ENCODE measurements around the gene TRAP1. TPM values are rescaled to one million over a fixed set of nuclear protein-coding genes. Genes with fewer than 3 reads are reported as not detected.
A peak's percentile ranks its signal among the peaks of the same experiment; 100 is the strongest.

The TRAP1 gene
- total RNA-seq, 2 donors from 2014 or later = 105 to 257 TPM

GRCh38 chr16:3748307-3748706 lies 31.0 kb upstream of the TRAP1 start:
- ATAC-seq (no peak), DNase-seq (ENCODE audit: low spot score) (no peak)
- no peaks in the 10 kb centered on the region for H3K27me3 Mint-ChIP-seq
- peaks cover 12% of the 10 kb centered on the region for H3K36me3 Mint-ChIP-seq
- H3K4me3 Mint-ChIP-seq = no peak overlapping the region
- no peak overlapping the region for H3K27ac Mint-ChIP-seq
- H3K9me3 Mint-ChIP-seq = no peaks in the 10 kb centered on the region
- peaks cover 15 to 23% of the 10 kb centered on the region in 2 donors for H3K4me1 Mint-ChIP-seq (ENCODE audit: low read depth in 2 of 2)

- Mint-ChIP-seq H3K4me1 (ENCODE audit: low read depth in 2 of 2) (peaks cover 9 to 14% of the 10 kb centered on the region in 2 donors), H3K9me3 (no peaks in the 10 kb centered on the region), H3K27me3 (no peaks in the 10 kb centered on the region), H3K36me3 (peaks cover 16% of the 10 kb centered on the region), H3K27ac (peak overlapping the region in 1 of 2 donors; percentile 17), H3K4me3 (no peak overlapping the region)
- DNase-seq (ENCODE audit: low spot score) (no peak), ATAC-seq (no peak)
Observed at GRCh38 chr16:3745751-3746355, 28.5 kb upstream of the TRAP1 start.

- Mint-ChIP-seq H3K27me3 (no peaks in the 10 kb centered on the region), H3K27ac (no peak overlapping the region), H3K36me3 (peaks cover 9% of the 10 kb centered on the region), H3K9me3 (no peaks in the 10 kb centered on the region), H3K4me3 (no peak overlapping the region), H3K4me1 (ENCODE audit: low read depth in 2 of 2) (peaks cover 0 to 5% of the 10 kb centered on the region in 2 donors)
- DNase-seq (ENCODE audit: low spot score) (no peak), ATAC-seq (no peak)
Observed at GRCh38 chr16:3744018-3744417, 26.7 kb upstream of the TRAP1 start.

GRCh38 chr16:3740934-3741333 lies 23.6 kb upstream of the TRAP1 start:
- no peaks in the 10 kb centered on the region for H3K9me3 Mint-ChIP-seq
- no peak overlapping the region for H3K4me3 Mint-ChIP-seq
- H3K27me3 Mint-ChIP-seq = no peaks in the 10 kb centered on the region
- no peak for ATAC-seq
- no peak overlapping the region for H3K27ac Mint-ChIP-seq
- DNase-seq (ENCODE audit: low spot score) = no peak
- H3K36me3 Mint-ChIP-seq = peaks cover 23% of the 10 kb centered on the region
- H3K4me1 Mint-ChIP-seq (ENCODE audit: low read depth in 2 of 2) = peaks cover 0 to 6% of the 10 kb centered on the region in 2 donors

GRCh38 chr16:3740186-3740585 lies 22.9 kb upstream of the TRAP1 start:
- H3K27ac Mint-ChIP-seq = no peak overlapping the region
- no peak for ATAC-seq
- peaks cover 25% of the 10 kb centered on the region for H3K36me3 Mint-ChIP-seq

GRCh38 chr16:3739636-3740035 lies 22.3 kb upstream of the TRAP1 start:
- H3K4me1 Mint-ChIP-seq (ENCODE audit: low read depth in 2 of 2) = peaks cover 0 to 8% of the 10 kb centered on the region in 2 donors
- peak overlapping the region in 1 of 2 donors; percentile 48 for H3K27ac Mint-ChIP-seq
- H3K27me3 Mint-ChIP-seq = no peaks in the 10 kb centered on the region
- ATAC-seq = no peak
- H3K36me3 Mint-ChIP-seq = peaks cover 25% of the 10 kb centered on the region
- no peaks in the 10 kb centered on the region for H3K9me3 Mint-ChIP-seq
- H3K4me3 Mint-ChIP-seq = no peak overlapping the region
- DNase-seq (ENCODE audit: low spot score) = no peak

More at GRCh38 chr16:3740186-3740585, 22.9 kb upstream of the TRAP1 start:
- Mint-ChIP-seq H3K4me1 (ENCODE audit: low read depth in 2 of 2) (peaks cover 0 to 8% of the 10 kb centered on the region in 2 donors), H3K4me3 (no peak overlapping the region), H3K27me3 (no peaks in the 10 kb centered on the region), H3K9me3 (no peaks in the 10 kb centered on the region)
- DNase-seq (ENCODE audit: low spot score) = no peak

- peak overlapping the region in 1 of 2 donors; percentile 35 for H3K27ac Mint-ChIP-seq
- H3K36me3 Mint-ChIP-seq = peaks cover 25% of the 10 kb centered on the region
- ATAC-seq = no peak
Observed at GRCh38 chr16:3738541-3738940, 21.2 kb upstream of the TRAP1 start.

GRCh38 chr16:3738128-3738527 lies 20.8 kb upstream of the TRAP1 start:
- Mint-ChIP-seq H3K27me3 (no peaks in the 10 kb centered on the region), H3K9me3 (no peaks in the 10 kb centered on the region), H3K4me1 (ENCODE audit: low read depth in 2 of 2) (peaks cover 0 to 12% of the 10 kb centered on the region in 2 donors), H3K4me3 (no peak overlapping the region), H3K27ac (peak overlapping the region in 1 of 2 donors; percentile 35), H3K36me3 (peaks cover 25% of the 10 kb centered on the region)
- ATAC-seq (no peak), DNase-seq (ENCODE audit: low spot score) (no peak)

More at GRCh38 chr16:3738541-3738940, 21.2 kb upstream of the TRAP1 start:
- Mint-ChIP-seq H3K4me1 (ENCODE audit: low read depth in 2 of 2) (peaks cover 0 to 12% of the 10 kb centered on the region in 2 donors), H3K9me3 (no peaks in the 10 kb centered on the region), H3K4me3 (no peak overlapping the region), H3K27me3 (no peaks in the 10 kb centered on the region)
- no peak for DNase-seq (ENCODE audit: low spot score)

- ATAC-seq = no peak
- no peak overlapping the region for H3K4me3 Mint-ChIP-seq
- no peak for DNase-seq (ENCODE audit: low spot score)
- H3K9me3 Mint-ChIP-seq = no peaks in the 10 kb centered on the region
- peaks cover 0 to 12% of the 10 kb centered on the region in 2 donors for H3K4me1 Mint-ChIP-seq (ENCODE audit: low read depth in 2 of 2)
- peaks cover 19% of the 10 kb centered on the region for H3K36me3 Mint-ChIP-seq
- no peak overlapping the region for H3K27ac Mint-ChIP-seq
- H3K27me3 Mint-ChIP-seq = no peaks in the 10 kb centered on the region
Observed at GRCh38 chr16:3737181-3737580, 19.9 kb upstream of the TRAP1 start.

- no peak for DNase-seq (ENCODE audit: low spot score)
- Mint-ChIP-seq H3K36me3 (peaks cover 16% of the 10 kb centered on the region), H3K27ac (peak overlapping the region in 1 of 2 donors; percentile 51), H3K9me3 (no peaks in the 10 kb centered on the region), H3K27me3 (no peaks in the 10 kb centered on the region), H3K4me3 (no peak overlapping the region), H3K4me1 (ENCODE audit: low read depth in 2 of 2) (peaks cover 0 to 14% of the 10 kb centered on the region in 2 donors)
- ATAC-seq = no peak
Observed at GRCh38 chr16:3736116-3736515, 18.8 kb upstream of the TRAP1 start.

- ATAC-seq (no peak), DNase-seq (ENCODE audit: low spot score) (no peak)
- H3K36me3 Mint-ChIP-seq = peaks cover 16% of the 10 kb centered on the region
- no peaks in the 10 kb centered on the region for H3K27me3 Mint-ChIP-seq
- H3K27ac Mint-ChIP-seq = peak overlapping the region in 1 of 2 donors; percentile 51
- no peaks in the 10 kb centered on the region for H3K9me3 Mint-ChIP-seq
- peaks cover 0 to 15% of the 10 kb centered on the region in 2 donors for H3K4me1 Mint-ChIP-seq (ENCODE audit: low read depth in 2 of 2)
- H3K4me3 Mint-ChIP-seq = no peak overlapping the region
Observed at GRCh38 chr16:3735541-3735940, 18.2 kb upstream of the TRAP1 start.

GRCh38 chr16:3734758-3735221 lies 17.5 kb upstream of the TRAP1 start:
- H3K4me3 Mint-ChIP-seq = no peak overlapping the region
- H3K36me3 Mint-ChIP-seq = peaks cover 21% of the 10 kb centered on the region
- H3K27ac Mint-ChIP-seq = no peak overlapping the region
- ATAC-seq (peak in 1 of 2 donors; percentile 7), DNase-seq (ENCODE audit: low spot score) (no peak)
- H3K9me3 Mint-ChIP-seq = no peaks in the 10 kb centered on the region
- no peaks in the 10 kb centered on the region for H3K27me3 Mint-ChIP-seq
- H3K4me1 Mint-ChIP-seq (ENCODE audit: low read depth in 2 of 2) = peaks cover 0 to 19% of the 10 kb centered on the region in 2 donors

- H3K36me3 Mint-ChIP-seq = peaks cover 21% of the 10 kb centered on the region
- no peaks in the 10 kb centered on the region for H3K9me3 Mint-ChIP-seq
- H3K4me3 Mint-ChIP-seq = no peak overlapping the region
- peaks cover 0 to 19% of the 10 kb centered on the region in 2 donors for H3K4me1 Mint-ChIP-seq (ENCODE audit: low read depth in 2 of 2)
- H3K27me3 Mint-ChIP-seq = no peaks in the 10 kb centered on the region
- no peak overlapping the region for H3K27ac Mint-ChIP-seq
- DNase-seq (ENCODE audit: low spot score) (no peak), ATAC-seq (peak in 1 of 2 donors; percentile 22)
Observed at GRCh38 chr16:3734084-3734757, 16.9 kb upstream of the TRAP1 start.

GRCh38 chr16:3732171-3732570 lies 14.8 kb upstream of the TRAP1 start:
- Mint-ChIP-seq H3K4me1 (ENCODE audit: low read depth in 2 of 2) (peaks cover 0 to 19% of the 10 kb centered on the region in 2 donors), H3K27ac (no peak overlapping the region), H3K9me3 (no peaks in the 10 kb centered on the region), H3K27me3 (no peaks in the 10 kb centered on the region), H3K36me3 (peaks cover 19% of the 10 kb centered on the region), H3K4me3 (no peak overlapping the region)
- no peak for DNase-seq (ENCODE audit: low spot score)
- ATAC-seq = no peak

All from natural killer cell treated with Interleukin-12 subunit alpha and Interleukin-12 subunit beta and Interleukin-15 and Interleukin-18, amount 100 ng/mL, for 72 hours (primary cell).